Gastroesophageal sphincter (tissue), 3 donors: ENCODE results near the gene EPHX1.

Source experiments
- CTCF ChIP-seq, 4 experiments: fragments of 200-600 bp in 2 of 4; fragments of 450-650 bp in 2 of 4; sonication (generic) in 1 of 4; IDR thresholded peaks; one replicate each; pipeline ENCODE4 v1.5.1; 2017 to 2019; ENCODE audit warnings: antibody characterized with exemption in 4 of 4, mild to moderate bottlenecking in 2 of 4, moderate library complexity in 2 of 4
- EP300 ChIP-seq: sonication (generic); formaldehyde crosslinking; IDR thresholded peaks from one replicate; pipeline ENCODE4 v1.6.1; 2017; ENCODE audit warnings: antibody characterized with exemption, mild to moderate bottlenecking
- POLR2A ChIP-seq, 2 donors: fragments of 450-650 bp; IDR thresholded peaks; one replicate each; pipeline ENCODE4 v1.6.1; 2017; ENCODE audit warnings: antibody characterized with exemption in 2 of 2, mild to moderate bottlenecking in 2 of 2, moderate library complexity in 1 of 2
- POLR2AphosphoS5 ChIP-seq: sonication (generic); formaldehyde crosslinking; IDR thresholded peaks from one replicate; pipeline ENCODE4 v1.6.1; 2017; ENCODE audit warnings: antibody characterized with exemption

- TF ChIP-seq CTCF (IDR thresholded peaks at IDR 0.05) (no peak), POLR2AphosphoS5 (no peak), EP300 (no peak), POLR2A (IDR thresholded peaks at IDR 0.05) (no peak)
Measured at GRCh38 chr1:225851805-225852204, 41.9 kb downstream of the EPHX1 start.
